ENCODE data around the gene IL27RA.

The IL27RA gene

GRCh38 chr19:14089662-14090508, 58.3 kb downstream of the IL27RA start:
- DNase-seq: peak; percentile 71

GRCh38 chr19:14090509-14091080, 59.0 kb downstream of the IL27RA start, which contains the start of gene SAMD1:
TSS of gene SAMD1 (minus strand) at chr19:14090751.
- peak; percentile 93 for DNase-seq

DNA sequence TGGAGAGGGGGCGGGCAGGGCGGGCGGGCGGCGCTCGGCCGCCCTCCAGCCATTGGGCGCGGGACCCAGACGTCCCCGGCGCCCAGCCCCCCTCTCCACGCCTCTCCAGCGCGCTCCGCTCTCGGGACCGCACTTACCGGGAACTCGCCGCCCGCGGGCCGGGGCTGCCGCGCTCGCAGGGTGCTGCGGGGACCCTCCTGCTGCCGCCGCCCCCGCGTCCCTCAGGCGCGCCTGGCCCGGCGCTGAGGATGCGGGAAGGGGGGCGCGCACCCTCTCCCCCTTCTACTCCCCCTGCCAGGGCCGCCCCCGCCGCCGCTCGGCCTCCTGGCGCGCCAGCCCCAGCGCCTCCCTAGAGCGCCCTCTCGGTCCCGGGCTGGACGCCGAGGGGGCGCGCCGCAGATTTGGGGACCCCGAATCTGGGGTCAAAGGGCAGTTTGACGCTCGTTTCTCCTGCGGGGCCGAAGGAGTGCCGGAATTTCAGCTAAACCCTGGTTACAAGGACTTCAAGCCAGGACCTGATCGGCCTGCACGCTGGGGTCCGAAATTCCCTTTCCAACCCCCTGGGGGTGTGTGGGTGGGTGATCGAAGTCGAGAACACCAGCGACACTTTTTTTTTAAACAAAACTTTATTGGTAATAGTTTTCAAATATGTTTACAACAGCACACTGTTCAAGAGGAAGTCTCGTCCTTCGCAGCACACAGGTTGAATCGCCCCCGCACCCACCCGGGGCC, 59.7 kb downstream of the IL27RA start:
- peak; percentile 93 for DNase-seq

DNA sequence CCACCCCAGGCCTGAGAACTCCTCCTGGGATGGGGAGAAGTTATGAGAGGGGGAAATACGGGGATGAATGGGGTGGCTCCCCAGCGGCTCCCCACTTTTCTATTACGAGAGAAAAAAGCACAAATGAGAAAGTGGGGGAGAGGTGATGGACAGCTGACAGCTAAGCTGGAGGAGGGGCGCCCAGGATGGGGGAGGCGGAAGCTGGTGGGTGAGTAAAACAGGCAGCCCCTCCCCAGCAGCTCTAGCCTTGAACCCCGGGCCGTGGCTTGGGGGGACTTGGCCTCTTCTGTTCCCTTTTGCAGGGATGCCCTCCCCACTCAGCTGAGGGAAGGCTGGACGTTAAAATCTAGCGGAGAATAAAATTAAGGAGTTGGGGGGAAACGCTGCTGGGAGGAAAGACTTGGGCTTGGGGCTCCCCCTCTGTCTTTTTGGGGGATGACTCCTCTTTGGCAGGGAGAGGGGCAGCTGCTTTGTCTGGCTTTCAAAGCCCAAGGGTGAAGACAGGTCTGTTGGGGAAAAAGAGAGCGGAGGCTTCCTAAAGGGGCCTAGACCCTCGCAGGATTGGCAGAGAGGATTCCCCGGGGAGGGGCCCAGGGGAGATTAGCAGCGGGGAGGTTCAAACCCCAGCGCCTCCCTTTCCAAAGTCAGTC, 60.4 kb downstream of the IL27RA start:
- DNase-seq: no peak

DNA sequence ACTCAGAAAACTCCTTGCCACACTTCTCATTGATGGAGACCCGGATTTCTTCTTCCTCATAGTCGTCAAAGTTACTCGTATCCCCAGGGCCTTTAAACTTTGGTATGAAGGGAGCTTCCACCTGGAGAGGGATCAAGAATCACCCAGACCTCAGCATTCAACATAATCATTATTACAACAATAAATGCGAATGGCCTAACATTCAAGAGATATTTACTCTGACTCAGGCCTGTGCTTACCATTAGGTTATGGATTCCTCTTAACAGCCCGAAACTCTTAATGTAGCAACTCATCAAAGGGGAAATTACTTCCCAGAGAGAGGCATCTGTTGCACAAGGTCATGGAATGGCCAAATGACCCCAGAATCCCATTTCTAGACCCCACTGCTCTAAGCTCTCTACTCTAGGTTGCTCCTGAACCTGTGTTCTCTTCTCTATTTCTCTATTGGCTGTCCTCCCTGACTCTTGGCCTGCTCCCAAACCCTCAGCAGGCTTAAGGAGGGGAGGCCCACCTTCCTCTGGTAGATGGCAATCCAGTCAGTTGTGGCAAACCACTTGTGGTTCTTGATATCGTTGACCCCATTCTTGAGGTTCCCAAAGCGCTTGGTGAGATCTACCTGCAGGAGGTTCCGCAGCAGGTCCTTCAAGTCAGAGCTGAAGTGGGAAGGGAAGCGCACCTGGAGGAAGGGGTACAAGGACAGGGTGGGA, 61.7 kb downstream of the IL27RA start:
- DNase-seq: no peak

DNA sequence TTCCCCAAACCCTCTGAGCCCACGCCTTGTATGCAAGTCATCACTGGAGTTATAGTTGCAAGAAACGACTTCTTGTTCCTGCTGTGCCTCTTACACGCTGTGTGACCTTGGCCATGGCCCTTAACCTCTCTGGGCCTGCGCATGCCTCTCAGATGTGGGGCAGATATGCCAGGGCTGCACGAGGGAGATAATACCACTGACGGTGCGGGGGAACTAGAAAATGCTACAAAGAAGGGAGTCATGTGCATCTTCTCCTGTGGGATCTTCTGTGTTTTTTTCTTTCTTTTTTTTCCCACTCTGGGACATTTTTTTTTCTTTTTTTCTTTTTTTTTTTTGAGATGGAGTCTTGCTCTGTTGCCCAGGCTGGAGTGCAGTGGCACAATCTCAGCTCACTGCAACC, 63.3 kb downstream of the IL27RA start:
- no peak for DNase-seq

GRCh38 chr19:14096272-14096992, 64.9 kb downstream of the IL27RA start:
- no peak for DNase-seq

DNA sequence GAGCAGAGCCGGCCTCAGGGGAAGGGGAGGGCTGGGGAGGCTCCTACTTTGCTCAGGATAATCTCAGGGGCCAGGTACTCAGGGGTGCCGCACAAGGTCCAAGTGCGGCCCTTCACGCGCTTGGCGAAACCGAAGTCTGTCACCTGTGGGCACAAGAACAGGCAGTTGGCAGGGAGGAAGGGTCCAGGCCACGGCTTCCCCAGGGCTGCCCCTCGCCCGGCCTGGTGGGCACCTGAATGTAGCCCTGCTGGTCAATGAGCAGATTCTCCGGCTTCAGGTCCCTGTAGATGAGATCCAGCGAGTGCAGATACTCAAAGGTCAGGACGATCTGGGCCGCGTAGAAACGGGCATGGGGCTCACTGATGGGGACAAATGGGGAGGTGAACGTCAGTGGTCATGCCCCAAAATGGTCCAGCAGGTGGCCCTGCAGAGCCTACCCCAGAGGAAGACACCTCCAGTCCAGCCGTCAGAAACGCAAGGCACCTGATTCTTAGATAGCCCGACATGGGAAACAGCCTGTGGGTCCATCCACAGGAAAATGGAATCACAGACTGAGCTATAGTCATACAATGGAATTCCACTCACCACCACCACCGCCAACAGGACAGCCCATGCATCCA, 66.1 kb downstream of the IL27RA start:
- no peak for DNase-seq

- DNase-seq: no peak
These were observed 69.5 kb downstream of the IL27RA start for GRCh38 chr19:14101003-14101545.

- no peak for DNase-seq
These were observed 70.6 kb downstream of the IL27RA start for GRCh38 chr19:14102102-14102696.

DNA sequence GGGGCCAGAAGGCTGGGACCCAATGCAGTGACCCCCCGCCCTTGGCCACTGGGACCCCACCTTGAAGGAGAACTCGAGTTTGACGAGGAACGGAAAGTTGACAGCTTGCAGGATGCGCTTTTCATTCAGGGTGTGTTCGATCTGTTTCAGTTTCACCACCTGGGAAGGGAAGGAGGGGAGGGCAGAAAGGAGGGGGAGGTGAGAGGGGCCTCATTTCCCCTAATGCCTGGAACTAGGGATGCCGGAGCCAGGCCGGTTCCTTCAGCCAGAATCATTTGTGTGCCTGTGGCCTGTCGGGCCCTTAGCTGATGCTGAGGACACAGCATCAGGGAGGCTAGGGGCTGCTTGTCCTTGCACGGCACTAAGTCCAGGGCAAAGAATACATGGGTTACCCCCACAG, 71.2 kb downstream of the IL27RA start:
- no peak for DNase-seq

Measured in NCI-H146 (cell line).